Keratinocyte (primary cell): Measurements from ENCODE around the gene RGPD5. TPM values are rescaled to one million over a fixed set of nuclear protein-coding genes. Genes with fewer than 3 reads are reported as not detected.
"Not testable (repeated sequence)": the region's sequence is repeated elsewhere in the genome, so short reads cannot be mapped to it uniquely, and the experiment has no call there.

Experiments
- DNase-seq: peaks from one replicate; pipeline ENCODE4 v3.0.0-alpha.2; 2011; ENCODE audit warnings: low read depth, missing footprints, low spot score
- FAIRE-seq: peaks from 2 replicates; lab custom pipeline; 2011; peaks lifted over from hg19 to GRCh38; lab: Jason Lieb, UNC
- H2AFZ ChIP-seq: 2 replicates; pipeline ENCODE4 v1.6.0; 2012; ENCODE audit warnings: low read length, control low read depth, inconsistent platforms; ENCODE audit not compliant: control insufficient read depth
- H3K27ac ChIP-seq: 2 replicates; pipeline ENCODE4 v1.5.1; 2011; ENCODE audit warnings: low read length; ENCODE audit not compliant: control insufficient read depth, insufficient read depth
- H3K27me3 ChIP-seq: 3 replicates; pipeline ENCODE4 v1.6.0; 2011; ENCODE audit warnings: low read length; ENCODE audit not compliant: control insufficient read depth, insufficient read depth; ENCODE audit errors: extremely low read depth
- H3K36me3 ChIP-seq, 2 experiments: 2 replicates in 1 of 2; 3 replicates in 1 of 2; pipeline ENCODE4 v1.5.1; 2011; ENCODE audit warnings: low read length in 2 of 2, mild to moderate bottlenecking in 1 of 2; ENCODE audit not compliant: control insufficient read depth in 2 of 2, insufficient read depth in 2 of 2; ENCODE audit errors: extremely low read depth in 1 of 2
- H3K4me1 ChIP-seq: 3 replicates; pipeline ENCODE4 v1.5.1; 2011; ENCODE audit warnings: low read length; ENCODE audit not compliant: control insufficient read depth, insufficient read depth; ENCODE audit errors: extremely low read depth
- H3K4me2 ChIP-seq: 3 replicates; pipeline ENCODE4 v1.6.0; 2011; ENCODE audit warnings: low read depth, low read length; ENCODE audit not compliant: control insufficient read depth, insufficient read depth; ENCODE audit errors: extremely low read depth
- H3K4me3 ChIP-seq, 3 experiments: fragments of 200-600 bp in 1 of 3; sonication (generic) in 1 of 3; 2 replicates in 2 of 3; 3 replicates in 1 of 3; pipeline ENCODE4 v1.5.1; 2011 to 2016; ENCODE audit warnings: low read length in 3 of 3, mild to moderate bottlenecking in 3 of 3, control low read depth in 2 of 3, inconsistent platforms in 1 of 3, low read depth in 1 of 3, mixed read lengths in 1 of 3, mixed run types in 1 of 3, moderate library complexity in 1 of 3; ENCODE audit not compliant: control insufficient read depth in 2 of 3, insufficient read depth in 2 of 3; ENCODE audit errors: extremely low read depth in 1 of 3
- H3K79me2 ChIP-seq: 2 replicates; pipeline ENCODE4 v1.6.0; 2012; ENCODE audit warnings: low read length; ENCODE audit not compliant: control insufficient read depth, insufficient read depth
- H3K9ac ChIP-seq: 3 replicates; pipeline ENCODE4 v1.6.0; 2011; ENCODE audit warnings: low read length; ENCODE audit not compliant: control insufficient read depth, insufficient read depth; ENCODE audit errors: extremely low read depth
- H3K9me1 ChIP-seq: 3 replicates; pipeline ENCODE4 v1.6.0; 2011; ENCODE audit warnings: low read length; ENCODE audit not compliant: control insufficient read depth, insufficient read depth; ENCODE audit errors: extremely low read depth
- H3K9me3 ChIP-seq: 2 replicates; pipeline ENCODE4 v1.5.1; 2012; ENCODE audit warnings: low read depth, low read length; ENCODE audit not compliant: control insufficient read depth
- H4K20me1 ChIP-seq: 3 replicates; pipeline ENCODE4 v1.6.0; 2011; ENCODE audit warnings: low read length; ENCODE audit not compliant: control insufficient read depth, insufficient read depth; ENCODE audit errors: extremely low read depth
- dilution Hi-C: fragments of 300-500 bp; cut with MboI; formaldehyde crosslinking; loops from one replicate; pipeline ENCODE4 v1.7.0; 2020; ENCODE audit warnings: low sequenced_read_pairs; ENCODE audit not compliant: extremely low pct_ligation_motif_present
- polyA plus RNA-seq, 5 experiments: library from polyadenylated mRNA; depleted of rRNA in 3 of 5; stranded (reverse) in 3 of 5; stranded (forward) in 1 of 5; unstranded in 1 of 5; fragments of >200 nt; gene quantifications; 1 replicate in 1 of 5; 2 replicates in 3 of 5; 3 replicates in 1 of 5; pipeline versions ENCODE4 v1.2.1 to v1.2.3, GENCODE V29; 2011 to 2012; ENCODE audit warnings: missing spikeins in 2 of 5, low read depth in 1 of 5, low replicate concordance in 1 of 5

RGPD5 gene
- polyA plus RNA-seq, 1 donor (not counting 4 experiments of a cell fraction or from before 2014, with no cell fraction given): 8.8 TPM

DNA sequence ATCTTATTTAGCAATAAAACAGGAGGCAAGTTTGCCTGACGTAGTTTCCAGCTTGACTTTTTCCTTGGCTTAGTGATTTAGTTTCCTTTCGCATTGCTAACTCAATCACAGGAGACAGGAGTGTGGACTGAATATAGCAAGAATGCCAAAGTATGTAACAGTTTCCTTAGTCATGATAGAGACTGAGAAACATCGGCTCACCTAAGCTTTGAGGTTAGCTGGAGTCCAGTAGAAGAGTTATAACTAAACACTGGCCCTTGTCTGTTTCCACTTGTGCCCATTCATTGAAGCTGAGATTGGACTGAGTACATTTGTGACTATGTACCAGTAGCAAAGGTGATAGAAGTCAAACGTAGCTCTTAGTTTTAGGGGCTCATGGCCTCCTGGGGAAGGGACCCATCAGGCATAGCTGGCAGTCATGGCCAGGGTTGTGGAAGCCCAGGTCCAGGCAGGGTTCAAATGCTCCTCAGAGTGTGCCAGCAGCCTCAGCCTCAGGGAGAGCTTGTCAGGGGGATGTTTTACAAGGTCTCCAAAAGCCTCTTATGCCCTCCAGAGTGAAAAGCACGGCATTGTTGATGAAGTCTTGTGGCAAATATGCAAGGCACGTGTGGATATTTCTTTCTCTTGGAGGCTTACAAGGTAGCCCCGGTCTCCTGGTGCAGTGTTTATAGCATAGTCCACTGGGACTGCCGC, 103.8 kb downstream of the RGPD5 start:
- DNase-seq, H4K20me1 ChIP-seq, H3K4me2 ChIP-seq, H3K36me3 ChIP-seq, H3K9me1 ChIP-seq, H3K27me3 ChIP-seq, FAIRE-seq, H3K9ac ChIP-seq, H3K4me1 ChIP-seq, H2AFZ ChIP-seq, H3K4me3 ChIP-seq, dilution Hi-C loops, H3K27ac ChIP-seq, H3K9me3 ChIP-seq, H3K79me2 ChIP-seq: not testable (repeated sequence)

DNA sequence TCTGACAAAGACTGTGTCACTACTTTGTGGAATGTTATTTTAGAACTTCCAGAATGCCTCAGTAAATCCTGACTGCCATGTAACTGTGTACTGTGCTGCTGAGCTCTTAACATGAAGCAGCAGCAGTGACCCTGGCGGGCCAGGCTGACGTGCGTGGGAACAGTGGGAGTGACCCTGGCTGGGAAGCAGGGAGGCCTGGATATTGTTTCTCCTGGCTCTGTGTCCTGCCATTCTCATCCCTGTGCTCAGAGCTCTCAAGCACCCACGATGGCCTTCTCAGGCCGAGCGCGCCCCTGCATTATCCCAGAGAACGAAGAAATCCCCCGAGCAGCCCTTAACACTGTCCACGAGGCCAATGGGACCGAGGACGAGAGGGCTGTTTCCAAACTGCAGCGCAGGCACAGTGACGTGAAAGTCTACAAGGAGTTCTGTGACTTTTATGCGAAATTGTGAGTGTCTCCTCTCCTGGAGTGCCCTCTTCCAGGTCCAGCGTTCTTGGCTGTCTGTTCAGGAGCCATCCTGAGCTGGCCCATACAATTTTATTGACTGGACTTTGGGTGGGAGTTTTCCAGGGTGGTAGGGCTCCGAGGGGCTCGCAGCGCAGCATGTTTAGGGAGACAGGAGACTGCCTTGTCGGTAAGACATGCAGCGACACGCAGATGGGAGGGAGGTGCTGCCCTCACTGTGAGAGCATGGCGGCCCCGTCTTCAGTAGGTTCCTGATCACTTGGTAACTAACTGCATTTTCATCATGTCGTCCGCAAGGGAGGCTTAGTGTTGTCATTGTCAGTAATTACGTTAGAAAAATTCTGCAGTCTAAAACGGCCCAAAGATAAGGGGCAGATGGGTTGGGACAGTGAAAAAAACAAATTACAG, 104.6 kb downstream of the RGPD5 start, which contains the start of gene LIMS3:
Gene LIMS3 (plus strand): TSS at position 227 of the 875 bp plus-strand sequence. CDS start 41 bp downstream, at position 268.
- H3K27me3 ChIP-seq, H2AFZ ChIP-seq, dilution Hi-C loops, H3K9ac ChIP-seq, DNase-seq, H3K9me1 ChIP-seq, H3K9me3 ChIP-seq, H3K27ac ChIP-seq, H3K4me1 ChIP-seq, FAIRE-seq, H4K20me1 ChIP-seq, H3K4me2 ChIP-seq, H3K36me3 ChIP-seq, H3K79me2 ChIP-seq, H3K4me3 ChIP-seq: not testable (repeated sequence)

DNA sequence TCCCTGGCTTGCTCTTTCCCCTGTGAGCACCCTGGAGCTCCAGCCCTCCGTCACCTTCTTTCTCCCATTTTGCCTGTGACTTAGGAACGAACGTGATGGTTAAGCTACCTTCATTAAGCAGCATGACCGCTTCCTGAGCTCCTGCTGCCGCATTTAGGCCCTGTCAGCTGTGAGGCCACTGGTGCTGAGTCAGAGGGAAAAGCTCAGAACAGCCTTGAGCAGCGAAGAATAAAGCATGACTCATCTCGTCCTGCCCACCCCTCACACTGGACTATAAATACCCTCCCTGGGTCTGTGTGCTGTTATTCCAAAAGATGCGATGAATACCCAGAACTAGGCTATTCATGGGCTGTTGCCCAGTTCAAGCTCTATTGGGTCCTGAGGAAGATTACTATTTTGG, 111.7 kb downstream of the RGPD5 start:
- dilution Hi-C loops, H3K9me3 ChIP-seq, H3K4me2 ChIP-seq, H3K4me1 ChIP-seq, H2AFZ ChIP-seq, H3K9ac ChIP-seq, H3K27ac ChIP-seq, H4K20me1 ChIP-seq, H3K9me1 ChIP-seq, H3K36me3 ChIP-seq, FAIRE-seq, H3K27me3 ChIP-seq, H3K4me3 ChIP-seq, H3K79me2 ChIP-seq, DNase-seq: not testable (repeated sequence)

Other genes with a start within 250 kb of the RGPD5 start
- 44.9 to 72.6 TPM (median 71.8 TPM) in 3 replicates for gene SEPTIN10, start 180.3 kb upstream of the RGPD5 start, polyA plus RNA-seq
- gene SOWAHC, start 179.9 kb upstream of the RGPD5 start, polyA plus RNA-seq: 15.1 to 22.3 TPM (median 18.0 TPM) in 3 replicates
- 0.05 TPM in 1 of 3 replicates, not detected in the others for gene LIMS3, start 104.4 kb downstream of the RGPD5 start, polyA plus RNA-seq